Naive thymus-derived CD4-positive, alpha-beta T cell (primary cell): ENCODE data around the gene ALG12. TPM values are rescaled to one million over a fixed set of nuclear protein-coding genes. Genes with fewer than 3 reads are reported as not detected.
"Not testable (repeated sequence)": the region's sequence is repeated elsewhere in the genome, so short reads cannot be mapped to it uniquely, and the experiment has no call there.

ENCODE experiments used
- ATAC-seq: fragments of 150-1000 bp; cut with Tn5 transposase; 2 replicates; pipeline ENCODE4 v1.10.0; 2021; ENCODE audit warnings: mild to moderate bottlenecking, moderate library complexity
- CTCF ChIA-PET: fragments of 350-600 bp; sonication (Branson Sonifier 250); formaldehyde crosslinking; loops from one replicate; lab custom pipeline; 2021; ENCODE audit warnings: antibody characterized with exemption; lab: Charles Lee
- POLR2A ChIA-PET: fragments of 350-600 bp; sonication (Branson Sonifier 250); formaldehyde crosslinking; loops from one replicate; lab custom pipeline; 2021; ENCODE audit warnings: antibody characterized with exemption, inconsistent platforms; lab: Charles Lee
- DNase-seq, 9 donors: peaks; one replicate each; pipeline versions ENCODE4 v3.0.0 to v3.0.0-alpha.2; 2020 to 2022; ENCODE audit warnings: mixed read lengths in 1 of 9
- H3K27ac ChIP-seq: one replicate; pipeline ENCODE4 v1.7.0; 2013; ENCODE audit warnings: mild to moderate bottlenecking, low read depth, low read length, moderate library complexity
- H3K27me3 ChIP-seq, 2 donors: one replicate each; pipeline ENCODE4 v1.7.0; 2013; ENCODE audit warnings: low read length in 2 of 2, mild to moderate bottlenecking in 2 of 2, moderate library complexity in 2 of 2; ENCODE audit not compliant: control insufficient read depth in 2 of 2, insufficient read depth in 2 of 2
- H3K36me3 ChIP-seq, 3 experiments: 1 replicate in 2 of 3; 2 replicates in 1 of 3; pipeline ENCODE4 v1.7.0; 2013; ENCODE audit warnings: low read length in 3 of 3, mild to moderate bottlenecking in 3 of 3, moderate library complexity in 1 of 3; ENCODE audit not compliant: insufficient read depth in 3 of 3, control insufficient read depth in 2 of 3
- H3K4me1 ChIP-seq, 2 donors: one replicate each; pipeline ENCODE4 v1.7.0; 2013; ENCODE audit warnings: low read length in 2 of 2, mild to moderate bottlenecking in 2 of 2, moderate library complexity in 1 of 2; ENCODE audit not compliant: control insufficient read depth in 2 of 2, insufficient read depth in 2 of 2
- H3K4me3 ChIP-seq: 2 replicates; pipeline ENCODE4 v1.7.0; 2013; ENCODE audit warnings: mild to moderate bottlenecking, low read length
- H3K9me3 ChIP-seq, 3 experiments: 1 replicate in 2 of 3; 2 replicates in 1 of 3; pipeline ENCODE4 v1.7.0; 2013; ENCODE audit warnings: low read length in 3 of 3; ENCODE audit not compliant: control insufficient read depth in 2 of 3
- H3K27ac Mint-ChIP-seq, 9 donors: one replicate each; pipeline ENCODE4 v1.8.0; 2020 to 2022; ENCODE audit warnings: mixed read lengths in 9 of 9, mild to moderate bottlenecking in 8 of 9, moderate library complexity in 5 of 9, inconsistent platforms in 2 of 9
- H3K27me3 Mint-ChIP-seq, 5 donors: one replicate each; pipeline ENCODE4 v1.8.0; 2021 to 2022; ENCODE audit warnings: mixed read lengths in 5 of 5, mild to moderate bottlenecking in 1 of 5
- H3K36me3 Mint-ChIP-seq, 5 donors: one replicate each; pipeline ENCODE4 v1.8.0; 2020 to 2022; ENCODE audit warnings: mixed read lengths in 5 of 5, mild to moderate bottlenecking in 3 of 5, inconsistent platforms in 1 of 5
- H3K4me1 Mint-ChIP-seq, 7 donors: one replicate each; pipeline ENCODE4 v1.8.0; 2020 to 2022; ENCODE audit warnings: mixed read lengths in 7 of 7, mild to moderate bottlenecking in 3 of 7, inconsistent platforms in 1 of 7
- H3K4me3 Mint-ChIP-seq, 10 donors: one replicate each; pipeline ENCODE4 v1.8.0; 2020 to 2022; ENCODE audit warnings: mild to moderate bottlenecking in 10 of 10, mixed read lengths in 10 of 10, moderate library complexity in 6 of 10, inconsistent platforms in 2 of 10
- H3K9me3 Mint-ChIP-seq, 11 donors: one replicate each; pipeline ENCODE4 v1.8.0; 2020 to 2022; ENCODE audit warnings: mixed read lengths in 11 of 11, mild to moderate bottlenecking in 4 of 11, inconsistent platforms in 1 of 11, moderate library complexity in 1 of 11
- intact Hi-C, 2 donors: fragments of 100-400 bp; cut with micrococcal nuclease; formaldehyde crosslinking; loops; one replicate each; pipeline ENCODE4 v1.15.1; 2023
- microRNA-seq: library from miRNA; unstranded; fragments of <30 nt; microRNA quantifications from one replicate; pipeline ENCODE4 v1.2.0, GENCODE V29; 2022; ENCODE audit warnings: borderline microRNAs expressed
- polyA plus RNA-seq, 2 donors: library from polyadenylated mRNA; unstranded; fragments of 300-500 nt; fragmentation: Illumina TruSeq; gene quantifications; one replicate each; pipeline ENCODE4 v1.2.3, GENCODE V29; 2021
- total RNA-seq, 6 experiments: library from RNA in 5 of 6; stranded (reverse) in 5 of 6; gene quantifications; 1 replicate in 5 of 6; 2 replicates in 1 of 6; pipeline ENCODE4 v1.2.3 and lab custom pipeline; 2021 to 2026

Gene ALG12
- total and polyA plus RNA-seq, 7 experiments from 2014 or later: 10.4 to 22.4 (median 19.5) TPM

- H3K4me1 ChIP-seq: peaks cover 14 to 31% of the 10 kb centered on the region in 2 donors
- CTCF ChIA-PET: no interaction called here
Measured at GRCh38 chr22:49852898-49853894, 65.0 kb downstream of the ALG12 start, which contains the start of gene ZBED4. ZBED4 (plus strand) TSS chr22:49853844; CDS start chr22:49883663, 29,819 bp downstream.

DNA sequence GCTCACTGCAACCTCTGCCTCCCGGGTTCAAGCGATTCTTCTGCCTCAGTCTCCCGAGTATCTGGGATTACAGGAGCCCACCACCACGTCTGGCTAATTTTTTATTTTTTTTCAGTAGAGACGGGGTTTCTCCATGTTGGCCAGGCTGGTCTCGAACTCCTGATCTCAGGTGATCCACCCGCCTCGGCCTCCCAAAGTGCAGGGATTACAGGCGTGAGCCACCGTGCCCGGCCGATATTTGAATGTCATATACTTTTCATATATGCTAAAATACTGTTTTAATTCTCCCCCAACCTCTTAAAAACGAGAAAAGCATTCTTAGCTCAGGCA, 65.7 kb downstream of the ALG12 start:
- H3K4me3 ChIP-seq: peak overlapping the region; percentile 68
- H3K4me1 Mint-ChIP-seq: peaks cover 30 to 57% (median 41%) of the 10 kb centered on the region in 7 donors
- POLR2A ChIA-PET: interaction anchor here (0.7 to 1.5 kb wide), 5 partner anchors 12 to 73 kb away, joined by 3 to 14 read pairs (median 3); partner anchors contain the start of gene BRD1
- H3K9me3 Mint-ChIP-seq, H3K27me3 ChIP-seq, H3K9me3 ChIP-seq, H3K36me3 ChIP-seq, ATAC-seq, CTCF ChIA-PET, H3K36me3 Mint-ChIP-seq, DNase-seq: not testable (repeated sequence)
- peaks cover 0 to 23% (median 0%) of the 10 kb centered on the region in 5 donors for H3K27me3 Mint-ChIP-seq
- H3K4me3 Mint-ChIP-seq: peak overlapping the region; percentile 63 to 84 (median 77)
- peak overlapping the region in 8 of 9 donors; percentile 41 to 81 (median 74) for H3K27ac Mint-ChIP-seq
- peak overlapping the region; percentile 90 for H3K27ac ChIP-seq
- intact Hi-C loops: loop anchor here in 1 of 2 donors (2.0 to 5.0 kb wide), 4 partner anchors 26 to 340 kb away; partner anchors contain the start of genes BRD1 and PIM3
- peaks cover 14 to 31% of the 10 kb centered on the region in 2 donors for H3K4me1 ChIP-seq

More at GRCh38 chr22:49852898-49853894, 65.0 kb downstream of the ALG12 start, which contains the start of gene ZBED4:
- POLR2A ChIA-PET: interaction anchor here (0.7 to 1.6 kb wide), 7 partner anchors 13 to 86 kb away, joined by 3 to 14 read pairs (median 3); partner anchors contain the start of genes ALG12, BRD1 and CRELD2
- peak within 1 kb of the TSS; percentile 68 for H3K4me3 ChIP-seq
- Mint-ChIP-seq H3K4me3 (peak within 1 kb of the TSS; percentile 90 to 99 (median 96)), H3K27ac (peak within 1 kb of the TSS; percentile 86 to 97 (median 93)), H3K9me3 (peaks cover 0 to 3% (median 0%) of the 10 kb centered on the region in 11 donors), H3K27me3 (peaks cover 0 to 17% (median 0%) of the 10 kb centered on the region in 5 donors), H3K4me1 (peaks cover 30 to 62% (median 45%) of the 10 kb centered on the region in 7 donors), H3K36me3 (peaks cover 0 to under 1% (median 0%) of the 10 kb centered on the region in 5 donors)
- H3K27me3 ChIP-seq: no peaks in the 10 kb centered on the region
- H3K9me3 ChIP-seq: no peaks in the 10 kb centered on the region
- ATAC-seq (peak; percentile 95), DNase-seq (peak; percentile 90 to 100 (median 98))
- no peaks in the 10 kb centered on the region for H3K36me3 ChIP-seq
- intact Hi-C loops: loop anchor here (1.0 to 5.0 kb wide), 10 partner anchors 14 to 339 kb away; partner anchors contain the start of genes ALG12 (in 2 of the 2), CRELD2 (in 2 of the 2), BRD1 (in 1 of the 2) and PIM3 (in 1 of the 2)
- H3K27ac ChIP-seq: peak within 1 kb of the TSS; percentile 90

- Histone ChIP-seq H3K36me3 (no peaks in the 10 kb centered on the region), H3K4me3 (no peak overlapping the region), H3K27ac (no peak overlapping the region), H3K27me3 (no peaks in the 10 kb centered on the region), H3K9me3 (no peaks in the 10 kb centered on the region), H3K4me1 (peaks cover 14 to 30% of the 10 kb centered on the region in 2 donors)
- CTCF ChIA-PET: no interaction called here
- DNase-seq (no peak), ATAC-seq (no peak)
- Mint-ChIP-seq H3K27me3 (peaks cover 0 to 35% (median 0%) of the 10 kb centered on the region in 5 donors), H3K9me3 (peaks cover 0 to 3% (median 0%) of the 10 kb centered on the region in 11 donors), H3K36me3 (no peaks in the 10 kb centered on the region), H3K4me3 (peak overlapping the region; percentile 63 to 86 (median 72)), H3K4me1 (peaks cover 28 to 48% (median 37%) of the 10 kb centered on the region in 7 donors), H3K27ac (peak overlapping the region; percentile 8 to 87 (median 76))
- POLR2A ChIA-PET: interaction anchor here (1.1 to 1.5 kb wide), 3 partner anchors 13 to 25 kb away, joined by 3 to 4 read pairs (median 4); no protein-coding TSS in a partner anchor
- intact Hi-C loops: loop anchor here in 1 of 2 donors (5.0 kb wide), 3 partner anchors 64 to 341 kb away; partner anchors contain the start of gene PIM3
Measured at GRCh38 chr22:49850959-49851802, 67.1 kb downstream of the ALG12 start.

Small RNAs within 50 kb of the gene (microRNA-seq; reads per million reads assigned to microRNA genes)
- not detected for gene MIR6821

Other genes with a start within 250 kb of the ALG12 start
- gene BRD1, start 90.6 kb downstream of the ALG12 start, total RNA-seq: 100 to 1,000 TPM in 2 of 5 experiments, 10 to 100 TPM in 3; 50.0 to 130 (median 87.7) TPM
- 1 to 10 TPM; 2.8 to 3.4 TPM for gene BRD1, start 90.6 kb downstream of the ALG12 start, polyA plus RNA-seq
- 10 to 100 TPM; 13.6 to 20.1 (median 17.1) TPM for gene ZBED4, start 64.6 kb downstream of the ALG12 start, total RNA-seq
- gene ZBED4, start 64.6 kb downstream of the ALG12 start, polyA plus RNA-seq: 10 to 100 TPM in 1 of 2 donors, 1 to 10 TPM in 1; 6.0 to 10.6 TPM
- 10 to 100 TPM; 19.7 to 80.9 (median 28.5) TPM for gene CRELD2, start 196 bp upstream of the ALG12 start, total RNA-seq
- gene CRELD2, start 196 bp upstream of the ALG12 start, polyA plus RNA-seq: 10 to 100 TPM; 37.3 to 39.1 TPM
- gene PIM3, start 42.3 kb upstream of the ALG12 start, total RNA-seq: 100 to 1,000 TPM in 2 of 5 experiments, 10 to 100 TPM in 3; 44.4 to 164 (median 78.3) TPM
- gene PIM3, start 42.3 kb upstream of the ALG12 start, polyA plus RNA-seq: 10 to 100 TPM; 21.3 to 38.8 TPM
- gene IL17REL, start 94.3 kb upstream of the ALG12 start, total RNA-seq: not detected
- not detected for gene IL17REL, start 94.3 kb upstream of the ALG12 start, polyA plus RNA-seq
- gene TTLL8, start 139.9 kb upstream of the ALG12 start, total RNA-seq: not detected
- not detected for gene TTLL8, start 139.9 kb upstream of the ALG12 start, polyA plus RNA-seq
- 1 to 10 TPM in 2 of 5 experiments, under 1 TPM in 1, not detected in 2; 0.10 to 7.2 (median 2.3) TPM for gene MLC1, start 167.0 kb upstream of the ALG12 start, total RNA-seq
- gene MLC1, start 167.0 kb upstream of the ALG12 start, polyA plus RNA-seq: under 1 TPM; 0.08 to 0.48 TPM
- gene MOV10L1, start 171.6 kb upstream of the ALG12 start, total RNA-seq: not detected
- not detected for gene MOV10L1, start 171.6 kb upstream of the ALG12 start, polyA plus RNA-seq